Measurements from ENCODE around the gene ZBTB7C.

ZBTB7C gene

GRCh38 chr18:48325115-48325665, 84.0 kb downstream of the ZBTB7C start:
- peaks cover 12% of the 10 kb centered on the region; the same call in 1 of the 2 replicates for H3K4me1 ChIP-seq (ENCODE audit: insufficient read depth, low read length)
- H3K36me3 ChIP-seq (ENCODE audit: insufficient read depth, low read length): no peaks in the 10 kb centered on the region
- no peaks in the 10 kb centered on the region for H3K9me3 ChIP-seq (ENCODE audit: control insufficient read depth, insufficient read depth, low read length)
- H3K9ac ChIP-seq (ENCODE audit: low read depth, low read length): no peak overlapping the region

- no peak overlapping the region for H3K9ac ChIP-seq (ENCODE audit: low read depth, low read length)
- H3K4me1 ChIP-seq (ENCODE audit: insufficient read depth, low read length): peaks cover 15% of the 10 kb centered on the region; the same call in 1 of the 2 replicates
- no peaks in the 10 kb centered on the region for H3K36me3 ChIP-seq (ENCODE audit: insufficient read depth, low read length)
- H3K9me3 ChIP-seq (ENCODE audit: control insufficient read depth, insufficient read depth, low read length): no peaks in the 10 kb centered on the region
Measured at GRCh38 chr18:48324651-48325050, 84.5 kb downstream of the ZBTB7C start.

- H3K4me1 ChIP-seq (ENCODE audit: insufficient read depth, low read length): peaks cover 20% of the 10 kb centered on the region; the same call in 1 of the 2 replicates
- H3K9ac ChIP-seq (ENCODE audit: low read depth, low read length): no peak overlapping the region
- no peaks in the 10 kb centered on the region for H3K36me3 ChIP-seq (ENCODE audit: insufficient read depth, low read length)
- no peaks in the 10 kb centered on the region for H3K9me3 ChIP-seq (ENCODE audit: control insufficient read depth, insufficient read depth, low read length)
Measured at GRCh38 chr18:48323151-48323550, 86.0 kb downstream of the ZBTB7C start.

DNA sequence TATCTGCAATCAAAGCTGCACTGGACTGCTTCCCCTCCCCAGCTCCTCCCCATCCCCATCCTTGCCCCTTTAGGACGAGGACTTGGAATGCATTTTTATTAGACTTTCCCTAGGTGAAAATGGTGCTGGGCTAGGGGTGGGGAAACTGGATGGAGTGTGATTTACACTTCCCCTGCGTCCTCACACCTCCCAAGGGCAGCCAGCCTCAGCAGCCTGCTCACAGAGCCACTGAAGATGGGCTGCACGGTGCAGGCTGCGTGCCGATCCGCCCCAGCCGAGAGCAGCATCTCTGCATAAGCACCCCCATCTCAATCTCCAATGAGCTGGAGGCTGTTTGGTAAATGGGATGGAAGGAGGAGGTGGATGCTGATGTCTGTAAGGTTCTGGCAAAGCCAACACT, 87.6 kb downstream of the ZBTB7C start:
- H3K9me3 ChIP-seq (ENCODE audit: control insufficient read depth, insufficient read depth, low read length): no peaks in the 10 kb centered on the region
- no peaks in the 10 kb centered on the region for H3K36me3 ChIP-seq (ENCODE audit: insufficient read depth, low read length)
- H3K9ac ChIP-seq (ENCODE audit: low read depth, low read length): no peak overlapping the region
- peaks cover 14% of the 10 kb centered on the region; the same call in 1 of the 2 replicates for H3K4me1 ChIP-seq (ENCODE audit: insufficient read depth, low read length)

- H3K4me1 ChIP-seq (ENCODE audit: insufficient read depth, low read length): peaks cover 14% of the 10 kb centered on the region; the same call in 1 of the 2 replicates
- no peaks in the 10 kb centered on the region for H3K9me3 ChIP-seq (ENCODE audit: control insufficient read depth, insufficient read depth, low read length)
- no peak overlapping the region for H3K9ac ChIP-seq (ENCODE audit: low read depth, low read length)
- H3K36me3 ChIP-seq (ENCODE audit: insufficient read depth, low read length): no peaks in the 10 kb centered on the region
Measured at GRCh38 chr18:48321121-48321520, 88.1 kb downstream of the ZBTB7C start.

- H3K4me1 ChIP-seq (ENCODE audit: insufficient read depth, low read length): peaks cover 14% of the 10 kb centered on the region; the same call in 1 of the 2 replicates
- H3K9ac ChIP-seq (ENCODE audit: low read depth, low read length): no peak overlapping the region
- no peaks in the 10 kb centered on the region for H3K9me3 ChIP-seq (ENCODE audit: control insufficient read depth, insufficient read depth, low read length)
- H3K36me3 ChIP-seq (ENCODE audit: insufficient read depth, low read length): no peaks in the 10 kb centered on the region
Measured at GRCh38 chr18:48320639-48320945, 88.6 kb downstream of the ZBTB7C start.

DNA sequence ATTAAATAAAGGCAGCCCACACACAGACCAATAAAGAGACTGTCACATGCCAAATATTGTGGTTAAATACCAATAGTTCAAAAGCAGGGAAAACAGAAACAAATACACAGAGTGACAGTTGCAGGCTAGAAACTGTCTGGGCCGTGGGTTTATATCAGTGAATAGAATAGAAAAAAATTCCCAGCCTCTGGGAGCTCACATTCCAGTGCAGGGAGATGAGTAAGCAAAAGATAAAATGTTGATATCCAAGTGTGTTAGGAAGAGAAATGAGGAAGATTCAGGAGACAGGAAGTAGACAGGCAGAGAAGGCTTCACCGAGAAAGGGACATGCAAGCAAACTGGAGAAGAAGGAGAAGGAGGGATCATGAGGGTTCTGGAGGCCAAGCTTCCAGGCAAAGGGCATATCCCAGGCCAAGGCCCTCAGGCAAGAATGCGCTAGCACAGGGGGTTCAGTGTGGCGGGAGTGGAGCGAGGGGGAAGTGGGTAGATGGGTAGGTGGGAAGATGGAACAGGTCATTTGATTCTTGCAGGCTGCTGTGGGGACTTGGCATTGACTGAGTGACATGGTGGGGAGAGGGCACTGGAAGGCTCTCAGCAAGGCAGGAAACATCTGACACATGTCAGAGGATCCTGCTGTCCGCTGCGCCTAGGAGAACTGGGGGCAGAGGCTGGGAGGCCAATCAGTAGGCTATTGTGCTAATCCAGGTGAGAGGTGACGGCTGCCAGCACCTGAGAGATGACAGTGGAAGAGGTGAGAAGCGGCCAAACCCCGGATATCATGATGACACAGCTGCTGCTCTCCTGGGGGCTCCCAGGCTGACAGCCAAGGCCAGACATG, 89.2 kb downstream of the ZBTB7C start:
- peaks cover 14% of the 10 kb centered on the region; the same call in 1 of the 2 replicates for H3K4me1 ChIP-seq (ENCODE audit: insufficient read depth, low read length)
- no peaks in the 10 kb centered on the region for H3K9me3 ChIP-seq (ENCODE audit: control insufficient read depth, insufficient read depth, low read length)
- no peak overlapping the region for H3K9ac ChIP-seq (ENCODE audit: low read depth, low read length)
- no peaks in the 10 kb centered on the region for H3K36me3 ChIP-seq (ENCODE audit: insufficient read depth, low read length)

GRCh38 chr18:48318436-48318835, 90.7 kb downstream of the ZBTB7C start:
- Histone ChIP-seq H3K4me1 (ENCODE audit: insufficient read depth, low read length) (peaks cover 19% of the 10 kb centered on the region), H3K9ac (ENCODE audit: low read depth, low read length) (no peak overlapping the region), H3K36me3 (ENCODE audit: insufficient read depth, low read length) (no peaks in the 10 kb centered on the region), H3K9me3 (ENCODE audit: control insufficient read depth, insufficient read depth, low read length) (no peaks in the 10 kb centered on the region)

DNA sequence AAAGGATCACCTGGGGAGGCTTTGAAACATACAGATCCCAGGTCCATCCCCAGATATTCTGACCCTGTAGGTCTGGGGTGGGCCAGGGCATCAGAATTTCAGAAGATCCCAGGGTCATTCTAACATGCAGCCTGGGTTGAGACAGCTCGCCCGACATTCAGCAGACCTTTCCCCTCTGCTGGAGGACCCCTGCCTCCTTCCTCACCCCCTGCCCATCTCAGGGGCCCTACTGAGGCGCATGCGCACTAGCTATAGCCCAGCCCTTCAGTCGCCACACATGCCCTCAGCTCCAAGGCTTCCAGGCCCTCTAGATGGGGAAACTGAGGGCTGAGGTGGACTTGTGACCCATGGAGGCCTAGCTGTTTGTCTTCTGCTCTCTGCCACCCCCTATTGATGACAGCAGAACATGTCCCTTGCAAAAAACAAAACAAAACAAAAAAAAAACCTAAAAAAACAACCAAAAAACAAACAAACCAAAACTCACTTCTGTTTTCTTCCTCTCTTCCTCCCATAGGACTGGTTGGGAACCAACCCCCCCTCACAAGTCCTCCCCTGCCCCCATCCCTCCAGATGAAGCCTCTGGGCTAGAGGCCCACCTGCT, 91.3 kb downstream of the ZBTB7C start:
- H3K4me1 ChIP-seq (ENCODE audit: insufficient read depth, low read length): peaks cover 19% of the 10 kb centered on the region
- no peaks in the 10 kb centered on the region for H3K36me3 ChIP-seq (ENCODE audit: insufficient read depth, low read length)
- no peak overlapping the region for H3K9ac ChIP-seq (ENCODE audit: low read depth, low read length)
- no peaks in the 10 kb centered on the region for H3K9me3 ChIP-seq (ENCODE audit: control insufficient read depth, insufficient read depth, low read length)

GRCh38 chr18:48316177-48316576, 93.0 kb downstream of the ZBTB7C start:
- no peaks in the 10 kb centered on the region for H3K36me3 ChIP-seq (ENCODE audit: insufficient read depth, low read length)
- H3K9ac ChIP-seq (ENCODE audit: low read depth, low read length): no peak overlapping the region
- peaks cover 19% of the 10 kb centered on the region for H3K4me1 ChIP-seq (ENCODE audit: insufficient read depth, low read length)
- no peaks in the 10 kb centered on the region for H3K9me3 ChIP-seq (ENCODE audit: control insufficient read depth, insufficient read depth, low read length)

DNA sequence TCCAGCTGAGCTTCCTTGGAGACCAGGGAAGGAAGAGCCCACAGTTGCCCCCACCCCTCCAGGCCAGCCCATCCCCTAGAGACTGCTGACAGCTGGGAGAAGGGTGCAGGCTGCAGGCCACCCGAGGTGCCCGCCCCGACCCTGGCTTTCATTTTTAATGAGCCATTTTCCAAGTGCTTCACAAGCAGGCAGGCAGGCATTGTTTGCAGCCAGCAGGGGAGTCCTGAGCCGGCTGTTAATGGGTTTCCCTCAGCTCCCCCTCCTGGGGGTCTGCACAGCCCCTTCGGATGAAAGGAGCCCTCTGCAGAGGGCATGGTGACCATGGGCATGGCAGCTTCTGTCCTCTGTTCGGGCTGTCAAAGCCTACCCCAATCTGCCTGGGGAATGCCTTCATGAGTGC, 94.5 kb downstream of the ZBTB7C start:
- no peaks in the 10 kb centered on the region for H3K36me3 ChIP-seq (ENCODE audit: insufficient read depth, low read length)

DNA sequence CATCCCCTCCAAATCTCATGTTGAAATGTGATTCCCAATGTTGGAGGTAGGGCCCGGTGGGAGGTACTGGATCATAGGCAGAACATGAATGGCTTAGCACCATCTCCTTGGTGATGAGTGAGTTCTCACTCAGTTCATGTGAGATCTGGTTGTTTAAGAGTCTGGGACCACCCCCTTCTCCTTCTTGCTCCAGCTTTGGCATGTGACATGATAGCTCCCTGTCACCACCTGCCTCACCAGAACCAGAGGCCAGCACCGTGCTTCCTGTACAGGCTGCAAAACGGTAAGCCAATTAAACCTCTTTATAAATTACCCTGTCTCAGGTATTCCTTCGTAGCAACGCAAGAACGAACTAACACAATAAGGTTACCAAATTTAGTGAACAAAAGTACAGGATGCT, 95.4 kb downstream of the ZBTB7C start:
- no peaks in the 10 kb centered on the region for H3K36me3 ChIP-seq (ENCODE audit: insufficient read depth, low read length)
- no peak overlapping the region for H3K9ac ChIP-seq (ENCODE audit: low read depth, low read length)
- peaks cover 15% of the 10 kb centered on the region for H3K4me1 ChIP-seq (ENCODE audit: insufficient read depth, low read length)
- no peaks in the 10 kb centered on the region for H3K9me3 ChIP-seq (ENCODE audit: control insufficient read depth, insufficient read depth, low read length)

More for the DNA sequence above, 94.5 kb downstream of the ZBTB7C start:
- H3K9me3 ChIP-seq (ENCODE audit: control insufficient read depth, insufficient read depth, low read length): no peaks in the 10 kb centered on the region
- H3K4me1 ChIP-seq (ENCODE audit: insufficient read depth, low read length): peaks cover 11% of the 10 kb centered on the region
- no peak overlapping the region for H3K9ac ChIP-seq (ENCODE audit: low read depth, low read length)

- H3K4me1 ChIP-seq (ENCODE audit: insufficient read depth, low read length): peaks cover 9% of the 10 kb centered on the region
- no peak overlapping the region for H3K9ac ChIP-seq (ENCODE audit: low read depth, low read length)
- H3K36me3 ChIP-seq (ENCODE audit: insufficient read depth, low read length): no peaks in the 10 kb centered on the region
- H3K9me3 ChIP-seq (ENCODE audit: control insufficient read depth, insufficient read depth, low read length): no peaks in the 10 kb centered on the region
Measured at GRCh38 chr18:48312066-48312465, 97.1 kb downstream of the ZBTB7C start.

DNA sequence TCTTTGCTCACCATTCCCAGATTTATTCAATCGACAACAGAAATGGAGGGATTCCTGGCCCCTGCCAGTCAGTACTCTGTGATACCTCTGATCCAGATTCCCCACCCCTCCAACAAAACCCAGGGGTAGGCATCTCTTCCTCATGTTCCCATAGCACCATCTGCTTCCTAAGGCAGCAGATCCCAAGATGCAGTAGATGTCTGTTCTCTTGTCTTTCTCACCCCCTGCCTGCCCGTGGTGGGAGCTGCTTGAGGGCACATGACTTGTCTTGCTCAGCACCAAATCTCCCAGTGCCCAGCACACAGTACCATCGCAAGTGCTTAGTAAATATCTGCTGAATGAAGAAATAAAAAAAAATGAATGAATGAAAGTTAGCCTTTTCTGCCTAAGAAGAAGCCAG, 98.2 kb downstream of the ZBTB7C start:
- Histone ChIP-seq H3K36me3 (ENCODE audit: insufficient read depth, low read length) (no peaks in the 10 kb centered on the region), H3K9ac (ENCODE audit: low read depth, low read length) (no peak overlapping the region), H3K9me3 (ENCODE audit: control insufficient read depth, insufficient read depth, low read length) (no peaks in the 10 kb centered on the region), H3K4me1 (ENCODE audit: insufficient read depth, low read length) (peaks cover 9% of the 10 kb centered on the region)

- Histone ChIP-seq H3K36me3 (ENCODE audit: insufficient read depth, low read length) (no peaks in the 10 kb centered on the region), H3K9ac (ENCODE audit: low read depth, low read length) (no peak overlapping the region), H3K4me1 (ENCODE audit: insufficient read depth, low read length) (peaks cover 9% of the 10 kb centered on the region), H3K9me3 (ENCODE audit: control insufficient read depth, insufficient read depth, low read length) (no peaks in the 10 kb centered on the region)
Measured at GRCh38 chr18:48310353-48310752, 98.8 kb downstream of the ZBTB7C start.

Measured in ES-I3 (cell line).